ENCODE results near the gene TMEM198. TPM values are rescaled to one million over a fixed set of nuclear protein-coding genes. Genes with fewer than 3 reads are reported as not detected.

The TMEM198 gene
- total RNA-seq, 4 donors from 2014 or later = 1.1 to 4.4 (median 1.2) TPM; not detected in 1

DNA sequence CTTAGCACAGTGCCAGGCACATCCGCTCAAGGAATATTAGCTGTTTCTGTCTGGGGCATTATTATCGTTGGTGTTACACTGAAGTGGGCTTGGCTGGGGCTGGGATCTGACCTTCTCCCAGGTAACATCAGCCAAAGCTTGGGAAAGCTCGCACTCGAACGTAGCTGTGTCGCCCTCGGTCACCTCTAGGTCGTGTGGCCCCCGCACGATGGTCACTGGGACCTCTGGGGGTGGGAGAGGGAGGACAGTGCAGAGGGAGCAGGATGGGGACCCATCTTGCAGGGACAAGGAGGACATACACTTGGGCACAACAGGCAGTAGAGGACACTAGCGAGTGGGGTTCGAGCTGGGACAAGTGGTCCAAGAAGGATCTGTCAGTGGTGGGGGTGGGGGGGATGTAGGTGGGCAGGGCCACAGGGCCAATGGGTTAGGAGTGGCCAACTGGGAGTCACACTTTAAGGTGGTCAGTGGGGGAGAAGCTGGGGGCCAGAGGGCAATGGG is 9.7 kb downstream of the TMEM198 start:
- intact Hi-C loops (cut with DNase I; ENCODE audit: low total_unique reads) = loop anchor here (5.0 kb wide), 1 partner anchor 89 kb away; no protein-coding TSS in a partner anchor
- Histone ChIP-seq H3K36me3 (no peaks in the 10 kb centered on the region), H3K4me3 (no peak overlapping the region), H3K27me3 (peaks cover 32% of the 10 kb centered on the region), H3K4me1 (peaks cover 5 to 19% (median 12%) of the 10 kb centered on the region in 4 donors), H3K9me3 (no peaks in the 10 kb centered on the region), H3K27ac (no peak overlapping the region)
- TF ChIP-seq CTCF (IDR thresholded peaks at IDR 0.05) = no peak
- no peak for TF ChIP-seq POLR2A (IDR thresholded peaks at IDR 0.05)
- TF ChIP-seq EP300 (IDR thresholded peaks at IDR 0.05; ENCODE audit: low read depth) = no peak
- TF ChIP-seq POLR2AphosphoS5 (IDR thresholded peaks at IDR 0.05) = no peak
- in situ Hi-C loops (cut with MboI; ENCODE audit: low pct_ligation_motif_present in 1 of 4, low pct_unique_long_range_greater_than_20kb in 1 of 4, low sequenced_read_pairs in 3 of 4) = no loop called here
- 40 to 87% methylated on average over 2 to 12 of the region's 12 CpGs for WGBS, 2 donors (ENCODE audit: low coverage in 1 of 2)
- no peak for DNase-seq

DNA sequence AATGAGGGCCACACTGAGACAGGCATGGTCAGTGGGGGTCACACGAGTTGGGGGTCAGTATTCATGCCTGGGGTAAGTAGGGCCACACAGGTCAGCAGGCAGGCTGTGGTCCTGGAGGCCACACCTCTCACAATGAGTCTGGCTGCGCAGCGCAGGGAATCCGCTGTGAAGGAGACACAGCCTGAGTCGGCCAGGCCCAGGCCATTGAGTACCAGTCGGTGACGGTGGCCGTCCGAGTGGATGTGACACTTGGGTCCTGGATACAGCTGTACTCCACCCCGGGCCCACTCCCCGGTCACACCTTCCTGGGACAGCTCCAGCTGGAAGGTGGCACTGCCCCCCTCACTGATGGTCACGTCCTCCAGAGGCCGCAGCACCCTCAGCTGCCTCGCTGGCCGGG is 10.5 kb downstream of the TMEM198 start:
- no peak for DNase-seq
- H3K27ac ChIP-seq = no peak overlapping the region
- intact Hi-C loops (cut with DNase I; ENCODE audit: low total_unique reads) = loop anchor here (5.0 kb wide), 1 partner anchor 88 kb away; no protein-coding TSS in a partner anchor
- H3K27me3 ChIP-seq = peaks cover 32% of the 10 kb centered on the region
- no peaks in the 10 kb centered on the region for H3K36me3 ChIP-seq
- WGBS, 2 donors (ENCODE audit: low coverage in 1 of 2) = 88% methylated on average over 7 of the region's 15 CpGs; no CpG with 5 or more reads in 1 of the 2 donors
- no peak overlapping the region for H3K4me3 ChIP-seq
- in situ Hi-C loops (cut with MboI; ENCODE audit: low pct_ligation_motif_present in 1 of 4, low pct_unique_long_range_greater_than_20kb in 1 of 4, low sequenced_read_pairs in 3 of 4) = no loop called here
- peaks cover 5 to 19% (median 12%) of the 10 kb centered on the region in 4 donors for H3K4me1 ChIP-seq
- TF ChIP-seq CTCF (IDR thresholded peaks at IDR 0.05) (no peak), EP300 (IDR thresholded peaks at IDR 0.05; ENCODE audit: low read depth) (no peak), POLR2A (IDR thresholded peaks at IDR 0.05) (no peak), POLR2AphosphoS5 (IDR thresholded peaks at IDR 0.05) (no peak)
- no peaks in the 10 kb centered on the region for H3K9me3 ChIP-seq

DNA sequence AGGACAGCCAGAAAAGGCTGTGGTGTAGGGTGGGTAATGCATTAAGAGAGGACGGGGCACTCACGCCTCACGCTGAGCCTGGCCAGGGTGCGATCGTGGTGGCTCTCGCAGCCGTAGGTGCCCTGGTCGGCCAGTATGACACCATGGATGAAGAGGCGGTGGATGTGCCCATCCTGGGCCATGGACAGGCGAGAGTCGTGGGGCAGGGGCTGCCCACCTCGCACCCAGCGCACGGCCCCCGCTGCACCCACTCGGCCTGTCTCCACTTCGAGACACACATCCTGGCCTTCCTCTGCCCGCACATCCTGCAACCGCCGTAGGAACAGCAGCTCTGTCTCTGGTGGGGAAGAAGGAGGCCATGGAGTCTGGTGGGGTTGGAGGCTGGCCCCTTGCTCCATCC is 12.1 kb downstream of the TMEM198 start:
- TF ChIP-seq EP300 (IDR thresholded peaks at IDR 0.05; ENCODE audit: low read depth) (no peak), POLR2A (IDR thresholded peaks at IDR 0.05) (no peak), POLR2AphosphoS5 (IDR thresholded peaks at IDR 0.05) (no peak), CTCF (IDR thresholded peaks at IDR 0.05) (no peak)
- intact Hi-C loops (cut with DNase I; ENCODE audit: low total_unique reads) = no loop called here
- WGBS, 2 donors (ENCODE audit: low coverage in 1 of 2) = 74 to 92% methylated on average over 3 to 18 of the region's 20 CpGs
- Histone ChIP-seq H3K27ac (no peak overlapping the region), H3K9me3 (no peaks in the 10 kb centered on the region), H3K4me1 (peaks cover 5 to 24% (median 13%) of the 10 kb centered on the region in 4 donors), H3K4me3 (no peak overlapping the region), H3K36me3 (no peaks in the 10 kb centered on the region), H3K27me3 (peaks cover 26% of the 10 kb centered on the region)
- no peak for DNase-seq
- in situ Hi-C loops (cut with MboI; ENCODE audit: low pct_ligation_motif_present in 1 of 4, low pct_unique_long_range_greater_than_20kb in 1 of 4, low sequenced_read_pairs in 3 of 4) = no loop called here

DNA sequence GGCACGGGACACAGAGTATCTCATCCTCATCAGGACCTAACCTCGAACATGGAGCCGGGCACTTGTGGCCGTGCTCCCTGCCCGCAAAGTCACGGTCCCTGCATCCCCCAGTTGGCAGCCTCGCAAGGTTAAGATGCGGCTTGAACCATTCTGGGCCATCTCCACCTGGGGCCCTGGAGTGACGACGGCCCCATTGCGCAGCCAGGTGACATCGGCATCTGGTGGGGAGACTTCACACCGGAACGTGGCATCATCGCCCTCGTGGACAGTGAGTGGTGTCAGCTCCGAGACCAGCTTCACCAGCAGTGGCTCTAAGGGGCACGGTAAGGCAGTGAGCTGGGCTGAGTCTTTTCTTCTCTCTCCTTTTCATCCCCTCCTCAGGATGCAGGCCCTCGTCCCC is 12.6 kb downstream of the TMEM198 start:
- Histone ChIP-seq H3K4me3 (no peak overlapping the region), H3K36me3 (no peaks in the 10 kb centered on the region), H3K9me3 (no peaks in the 10 kb centered on the region), H3K27me3 (peaks cover 22% of the 10 kb centered on the region), H3K4me1 (peaks cover 5 to 22% (median 13%) of the 10 kb centered on the region in 4 donors), H3K27ac (no peak overlapping the region)
- WGBS, 2 donors (ENCODE audit: low coverage in 1 of 2) = 92% methylated on average over 19 of the region's 19 CpGs; no CpG with 5 or more reads in 1 of the 2 donors
- no peak for DNase-seq
- in situ Hi-C loops (cut with MboI; ENCODE audit: low pct_ligation_motif_present in 1 of 4, low pct_unique_long_range_greater_than_20kb in 1 of 4, low sequenced_read_pairs in 3 of 4) (no loop called here), intact Hi-C loops (cut with DNase I; ENCODE audit: low total_unique reads) (no loop called here)
- TF ChIP-seq CTCF (IDR thresholded peaks at IDR 0.05) (no peak), POLR2A (IDR thresholded peaks at IDR 0.05) (no peak), EP300 (IDR thresholded peaks at IDR 0.05; ENCODE audit: low read depth) (no peak), POLR2AphosphoS5 (IDR thresholded peaks at IDR 0.05) (no peak)
